ENCODE results near the gene CD244.

Gene CD244

GRCh38 chr1:160844447-160845232 is 18.0 kb downstream of the CD244 start:
- peak; percentile 21 for DNase-seq (ENCODE audit: low spot score)

GRCh38 chr1:160841079-160841478 is 21.6 kb downstream of the CD244 start:
- no peak for DNase-seq (ENCODE audit: low spot score)

- no peak for DNase-seq (ENCODE audit: low spot score)
Observed at GRCh38 chr1:160839746-160840145, 22.9 kb downstream of the CD244 start.

GRCh38 chr1:160838888-160839287 is 23.8 kb downstream of the CD244 start:
- DNase-seq (ENCODE audit: low spot score) = no peak

- DNase-seq (ENCODE audit: low spot score) = peak; percentile 86
Observed at GRCh38 chr1:160837558-160838205, 25.0 kb downstream of the CD244 start.

GRCh38 chr1:160836981-160837557 is 25.6 kb downstream of the CD244 start:
- DNase-seq (ENCODE audit: low spot score) = no peak

GRCh38 chr1:160836561-160836960 is 26.1 kb downstream of the CD244 start:
- DNase-seq (ENCODE audit: low spot score) = no peak

GRCh38 chr1:160835751-160836150 is 26.9 kb downstream of the CD244 start:
- DNase-seq (ENCODE audit: low spot score) = no peak

GRCh38 chr1:160834945-160835565 is 27.6 kb downstream of the CD244 start:
- peak; percentile 56 for DNase-seq (ENCODE audit: low spot score)

- DNase-seq (ENCODE audit: low spot score) = peak; percentile 56
Observed at GRCh38 chr1:160830321-160831153, 32.1 kb downstream of the CD244 start.

- no peak for DNase-seq (ENCODE audit: low spot score)
Observed at GRCh38 chr1:160829766-160830165, 32.9 kb downstream of the CD244 start.

- DNase-seq (ENCODE audit: low spot score) = no peak
Observed at GRCh38 chr1:160827418-160827817, 35.3 kb downstream of the CD244 start.

GRCh38 chr1:160826546-160826945 is 36.1 kb downstream of the CD244 start:
- peak; percentile 44 for DNase-seq (ENCODE audit: low spot score)

- DNase-seq (ENCODE audit: low spot score) = no peak
Observed at GRCh38 chr1:160823296-160823695, 39.4 kb downstream of the CD244 start.

- DNase-seq (ENCODE audit: low spot score) = no peak
Observed at GRCh38 chr1:160821627-160822026, 41.1 kb downstream of the CD244 start.

- DNase-seq (ENCODE audit: low spot score) = no peak
Observed at GRCh38 chr1:160819186-160819585, 43.5 kb downstream of the CD244 start.

GRCh38 chr1:160818207-160818937 is 44.3 kb downstream of the CD244 start:
- DNase-seq (ENCODE audit: low spot score) = no peak

- no peak for DNase-seq (ENCODE audit: low spot score)
Observed at GRCh38 chr1:160814856-160815255, 47.8 kb downstream of the CD244 start.

GRCh38 chr1:160814316-160814715 is 48.4 kb downstream of the CD244 start:
- no peak for DNase-seq (ENCODE audit: low spot score)

GRCh38 chr1:160813215-160813614 is 49.5 kb downstream of the CD244 start:
- DNase-seq (ENCODE audit: low spot score) = peak; percentile 80

- DNase-seq (ENCODE audit: low spot score) = no peak
Observed at GRCh38 chr1:160811147-160811546, 51.5 kb downstream of the CD244 start.

Measured in kidney tubule cell (primary cell).